ENCODE data around the gene ANXA10.

DNA sequence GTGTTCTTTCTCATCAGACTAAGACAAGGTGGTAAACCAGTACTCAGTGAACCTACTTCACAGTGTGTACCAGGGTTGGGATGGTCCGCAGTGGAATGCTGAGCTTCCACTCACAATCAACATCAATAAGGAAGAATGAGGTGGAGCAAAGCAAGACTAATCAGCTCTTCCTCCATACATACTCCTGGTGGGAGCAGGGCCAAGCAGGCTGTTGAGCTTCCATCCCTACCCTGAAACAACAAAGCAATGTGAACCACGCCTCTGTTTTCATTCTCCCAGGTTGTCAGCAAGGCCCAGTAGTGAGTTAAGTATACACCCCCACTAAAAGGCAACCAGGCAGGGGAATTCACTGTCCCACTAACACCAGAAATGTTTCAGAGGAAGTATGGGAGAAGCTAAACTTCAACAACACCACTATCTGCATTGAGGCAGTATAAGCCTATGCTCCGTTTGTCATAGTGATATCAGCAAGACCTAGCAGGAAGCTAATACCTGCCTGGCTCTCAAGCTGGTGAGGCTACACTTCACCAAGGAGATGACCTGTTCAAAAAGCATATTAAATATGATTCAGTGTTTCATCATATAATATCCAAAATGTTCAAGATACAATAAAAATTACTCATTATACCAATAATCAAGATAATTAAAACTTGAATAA lies 116.7 kb downstream of the ANXA10 start:
- TF ChIP-seq, protein P1, sequence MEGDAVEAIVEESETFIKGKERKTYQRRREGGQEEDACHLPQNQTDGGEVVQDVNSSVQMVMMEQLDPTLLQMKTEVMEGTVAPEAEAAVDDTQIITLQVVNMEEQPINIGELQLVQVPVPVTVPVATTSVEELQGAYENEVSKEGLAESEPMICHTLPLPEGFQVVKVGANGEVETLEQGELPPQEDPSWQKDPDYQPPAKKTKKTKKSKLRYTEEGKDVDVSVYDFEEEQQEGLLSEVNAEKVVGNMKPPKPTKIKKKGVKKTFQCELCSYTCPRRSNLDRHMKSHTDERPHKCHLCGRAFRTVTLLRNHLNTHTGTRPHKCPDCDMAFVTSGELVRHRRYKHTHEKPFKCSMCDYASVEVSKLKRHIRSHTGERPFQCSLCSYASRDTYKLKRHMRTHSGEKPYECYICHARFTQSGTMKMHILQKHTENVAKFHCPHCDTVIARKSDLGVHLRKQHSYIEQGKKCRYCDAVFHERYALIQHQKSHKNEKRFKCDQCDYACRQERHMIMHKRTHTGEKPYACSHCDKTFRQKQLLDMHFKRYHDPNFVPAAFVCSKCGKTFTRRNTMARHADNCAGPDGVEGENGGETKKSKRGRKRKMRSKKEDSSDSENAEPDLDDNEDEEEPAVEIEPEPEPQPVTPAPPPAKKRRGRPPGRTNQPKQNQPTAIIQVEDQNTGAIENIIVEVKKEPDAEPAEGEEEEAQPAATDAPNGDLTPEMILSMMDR (IDR thresholded peaks at IDR 0.05): no peak
- TF ChIP-seq POLR2A (IDR thresholded peaks at IDR 0.05): no peak
- no peak for TF ChIP-seq POLR2AphosphoS5 (IDR thresholded peaks at IDR 0.05)
- TF ChIP-seq EP300 (IDR thresholded peaks at IDR 0.05): no peak
